GM12875 (cell line): Measurements from ENCODE around the gene ZNF462.

Experiments used
- H3K4me3 ChIP-seq: one replicate; pipeline ENCODE4 v1.5.1; 2011; ENCODE audit warnings: low read depth, low read length, control low read depth
- CTCF ChIP-seq: IDR thresholded peaks from 2 replicates; pipeline ENCODE4 v1.5.1; 2011; ENCODE audit warnings: low read depth, mild to moderate bottlenecking, control low read depth, inconsistent platforms, low read length, moderate library complexity, borderline replicate concordance; ENCODE audit not compliant: insufficient read depth

Gene ZNF462

GRCh38 chr9:107018861-107019545 is 156.0 kb downstream of the ZNF462 start:
- no peak overlapping the region for H3K4me3 ChIP-seq
- no peak for TF ChIP-seq CTCF

- TF ChIP-seq CTCF = no peak
- no peak overlapping the region for H3K4me3 ChIP-seq
These were observed 157.1 kb downstream of the ZNF462 start for GRCh38 chr9:107020040-107020530.

- TF ChIP-seq CTCF = no peak
- no peak overlapping the region for H3K4me3 ChIP-seq
These were observed 161.2 kb downstream of the ZNF462 start for GRCh38 chr9:107024193-107024592.

GRCh38 chr9:107025260-107026035 is 162.5 kb downstream of the ZNF462 start:
- no peak overlapping the region for H3K4me3 ChIP-seq
- no peak for TF ChIP-seq CTCF

GRCh38 chr9:107029146-107029545 is 166.2 kb downstream of the ZNF462 start:
- no peak overlapping the region for H3K4me3 ChIP-seq
- TF ChIP-seq CTCF = no peak

- TF ChIP-seq CTCF = no peak
These were observed 171.0 kb downstream of the ZNF462 start for GRCh38 chr9:107033966-107034365.

GRCh38 chr9:107034831-107035230 is 171.9 kb downstream of the ZNF462 start:
- H3K4me3 ChIP-seq = no peak overlapping the region
- no peak for TF ChIP-seq CTCF

More at GRCh38 chr9:107033966-107034365, 171.0 kb downstream of the ZNF462 start:
- H3K4me3 ChIP-seq = no peak overlapping the region
